Measurements from ENCODE around the gene SAMHD1. TPM values are rescaled to one million over a fixed set of nuclear protein-coding genes. Genes with fewer than 3 reads are reported as not detected.

The SAMHD1 gene
- total RNA-seq, 1 donor from 2014 or later, result 13.8 TPM

- H3K36me3 Mint-ChIP-seq (ENCODE audit: low read depth), result no peaks in the 10 kb centered on the region
- H3K27ac Mint-ChIP-seq (ENCODE audit: unreplicated experiment), result no peak overlapping the region
- no peaks in the 10 kb centered on the region for H3K9me3 Mint-ChIP-seq
- H3K27me3 Mint-ChIP-seq (ENCODE audit: low read depth), result no peaks in the 10 kb centered on the region
- H3K4me3 Mint-ChIP-seq, result no peak overlapping the region
- H3K4me1 Mint-ChIP-seq, result no peaks in the 10 kb centered on the region
- TF ChIP-seq CTCF (conservative IDR thresholded peaks at IDR 0.05), result no peak
- DNase-seq (ENCODE audit: low read depth, low spot score), result no peak
Observed at GRCh38 chr20:36927704-36928103, 23.8 kb downstream of the SAMHD1 start.

- Mint-ChIP-seq H3K4me1 (no peaks in the 10 kb centered on the region), H3K36me3 (ENCODE audit: low read depth) (no peaks in the 10 kb centered on the region)
- DNase-seq (ENCODE audit: low read depth, low spot score), result no peak
Observed at GRCh38 chr20:36926653-36927200, 24.8 kb downstream of the SAMHD1 start.

GRCh38 chr20:36925234-36925633 is 26.3 kb downstream of the SAMHD1 start:
- no peak overlapping the region for H3K4me3 Mint-ChIP-seq
- no peaks in the 10 kb centered on the region for H3K36me3 Mint-ChIP-seq (ENCODE audit: low read depth)
- H3K27ac Mint-ChIP-seq (ENCODE audit: unreplicated experiment), result no peak overlapping the region
- H3K4me1 Mint-ChIP-seq, result no peaks in the 10 kb centered on the region
- DNase-seq (ENCODE audit: low read depth, low spot score), result no peak
- no peak for TF ChIP-seq CTCF (conservative IDR thresholded peaks at IDR 0.05)
- H3K27me3 Mint-ChIP-seq (ENCODE audit: low read depth), result no peaks in the 10 kb centered on the region
- no peaks in the 10 kb centered on the region for H3K9me3 Mint-ChIP-seq

More at GRCh38 chr20:36926653-36927200, 24.8 kb downstream of the SAMHD1 start:
- H3K27ac Mint-ChIP-seq (ENCODE audit: unreplicated experiment), result no peak overlapping the region
- H3K9me3 Mint-ChIP-seq, result no peaks in the 10 kb centered on the region
- no peak overlapping the region for H3K4me3 Mint-ChIP-seq
- TF ChIP-seq CTCF (conservative IDR thresholded peaks at IDR 0.05), result no peak
- H3K27me3 Mint-ChIP-seq (ENCODE audit: low read depth), result no peaks in the 10 kb centered on the region

GRCh38 chr20:36924167-36925045 is 27.1 kb downstream of the SAMHD1 start:
- Mint-ChIP-seq H3K27ac (ENCODE audit: unreplicated experiment) (peak overlapping the region; percentile 20), H3K36me3 (ENCODE audit: low read depth) (no peaks in the 10 kb centered on the region), H3K27me3 (ENCODE audit: low read depth) (no peaks in the 10 kb centered on the region), H3K9me3 (no peaks in the 10 kb centered on the region), H3K4me3 (no peak overlapping the region), H3K4me1 (peaks cover 4% of the 10 kb centered on the region)
- no peak for TF ChIP-seq CTCF (conservative IDR thresholded peaks at IDR 0.05)
- no peak for DNase-seq (ENCODE audit: low read depth, low spot score)

GRCh38 chr20:36920334-36920730 is 31.2 kb downstream of the SAMHD1 start:
- no peak for DNase-seq (ENCODE audit: low read depth, low spot score)
- Mint-ChIP-seq H3K27ac (ENCODE audit: unreplicated experiment) (no peak overlapping the region), H3K27me3 (ENCODE audit: low read depth) (no peaks in the 10 kb centered on the region), H3K9me3 (no peaks in the 10 kb centered on the region), H3K4me1 (peaks cover 4% of the 10 kb centered on the region), H3K36me3 (ENCODE audit: low read depth) (no peaks in the 10 kb centered on the region), H3K4me3 (no peak overlapping the region)
- TF ChIP-seq CTCF (conservative IDR thresholded peaks at IDR 0.05), result no peak

Measured in neural crest cell (in vitro differentiated cells).